Tibial nerve (tissue), 4 donors: Measurements from ENCODE around the gene CSNK1D.

Experiments
- EP300 ChIP-seq, 2 donors: sonication (generic); formaldehyde crosslinking; IDR thresholded peaks; one replicate each; pipeline ENCODE4 v1.6.1; 2017; ENCODE audit warnings: antibody characterized with exemption in 2 of 2, mild to moderate bottlenecking in 1 of 2
- POLR2A ChIP-seq, 2 donors: fragments of 450-650 bp; IDR thresholded peaks; one replicate each; pipeline ENCODE4 v1.6.1; 2017; ENCODE audit warnings: antibody characterized with exemption in 2 of 2, mild to moderate bottlenecking in 2 of 2, moderate library complexity in 2 of 2
- TF ChIP-seq, protein P1 (sequence below), 5 experiments: fragments of 200-600 bp in 3 of 5; fragments of 450-650 bp in 2 of 5; sonication (generic) in 3 of 5; IDR thresholded peaks; one replicate each; pipeline ENCODE4 v1.5.1; 2016 to 2019; ENCODE audit warnings: antibody characterized with exemption in 5 of 5, mild to moderate bottlenecking in 3 of 5, moderate library complexity in 2 of 5

GRCh38 chr17:82270651-82271050, 2.8 kb downstream of the CSNK1D start:
- TF ChIP-seq POLR2A (IDR thresholded peaks at IDR 0.05) = no peak
- TF ChIP-seq, protein P1, sequence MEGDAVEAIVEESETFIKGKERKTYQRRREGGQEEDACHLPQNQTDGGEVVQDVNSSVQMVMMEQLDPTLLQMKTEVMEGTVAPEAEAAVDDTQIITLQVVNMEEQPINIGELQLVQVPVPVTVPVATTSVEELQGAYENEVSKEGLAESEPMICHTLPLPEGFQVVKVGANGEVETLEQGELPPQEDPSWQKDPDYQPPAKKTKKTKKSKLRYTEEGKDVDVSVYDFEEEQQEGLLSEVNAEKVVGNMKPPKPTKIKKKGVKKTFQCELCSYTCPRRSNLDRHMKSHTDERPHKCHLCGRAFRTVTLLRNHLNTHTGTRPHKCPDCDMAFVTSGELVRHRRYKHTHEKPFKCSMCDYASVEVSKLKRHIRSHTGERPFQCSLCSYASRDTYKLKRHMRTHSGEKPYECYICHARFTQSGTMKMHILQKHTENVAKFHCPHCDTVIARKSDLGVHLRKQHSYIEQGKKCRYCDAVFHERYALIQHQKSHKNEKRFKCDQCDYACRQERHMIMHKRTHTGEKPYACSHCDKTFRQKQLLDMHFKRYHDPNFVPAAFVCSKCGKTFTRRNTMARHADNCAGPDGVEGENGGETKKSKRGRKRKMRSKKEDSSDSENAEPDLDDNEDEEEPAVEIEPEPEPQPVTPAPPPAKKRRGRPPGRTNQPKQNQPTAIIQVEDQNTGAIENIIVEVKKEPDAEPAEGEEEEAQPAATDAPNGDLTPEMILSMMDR (IDR thresholded peaks at IDR 0.05) = no peak
- TF ChIP-seq EP300 (IDR thresholded peaks at IDR 0.05) = no peak
